GM23338 (cell line): Measurements from ENCODE around the gene COPS2. TPM values are rescaled to one million over a fixed set of nuclear protein-coding genes. Genes with fewer than 3 reads are reported as not detected.
"Not testable (repeated sequence)": the region's sequence is repeated elsewhere in the genome, so short reads cannot be mapped to it uniquely, and the experiment has no call there.

Experiments used
- ATAC-seq: fragments of 200-7000 bp; cut with Tn5 transposase; 3 replicates; pipeline ENCODE4 v1.9.1; 2020
- DNase-seq: peaks from one replicate; pipeline ENCODE4 v3.0.0-alpha.2; 2015; ENCODE audit warnings: low spot score
- H2AFZ ChIP-seq: fragments of 200-600 bp; sonication (generic); 2 replicates; pipeline ENCODE4 v1.8.0; 2016; ENCODE audit warnings: antibody characterized with exemption, mild to moderate bottlenecking, moderate library complexity
- H3F3A ChIP-seq: fragments of 200-600 bp; sonication (generic); replicated peaks from 2 replicates; pipeline ENCODE4 v1.8.0; 2017; ENCODE audit warnings: antibody characterized with exemption, mixed run types, low read depth
- H3K27ac ChIP-seq: fragments of 200-600 bp; sonication (generic); 2 replicates; pipeline ENCODE4 v1.6.1; 2016; ENCODE audit warnings: low read depth
- H3K27me3 ChIP-seq: fragments of 200-600 bp; sonication (generic); 2 replicates; pipeline ENCODE4 v1.8.0; 2016; ENCODE audit warnings: mild to moderate bottlenecking, mixed run types, moderate library complexity; ENCODE audit not compliant: insufficient read depth
- H3K36me3 ChIP-seq: fragments of 200-600 bp; sonication (generic); 2 replicates; pipeline ENCODE4 v1.8.0; 2016; ENCODE audit warnings: mild to moderate bottlenecking; ENCODE audit not compliant: insufficient read depth
- H3K4me1 ChIP-seq: fragments of 200-600 bp; sonication (generic); 2 replicates; pipeline ENCODE4 v1.8.0; 2016; ENCODE audit warnings: mild to moderate bottlenecking, moderate library complexity; ENCODE audit not compliant: insufficient read depth
- H3K4me2 ChIP-seq: fragments of 200-600 bp; sonication (generic); 2 replicates; pipeline ENCODE4 v1.7.1; 2017; ENCODE audit warnings: mixed run types
- H3K4me3 ChIP-seq: fragments of 200-600 bp; sonication (generic); 2 replicates; pipeline ENCODE4 v1.6.1; 2016; ENCODE audit warnings: mixed run types
- H3K79me2 ChIP-seq: fragments of 200-600 bp; sonication (generic); replicated peaks from 2 replicates; pipeline ENCODE4 v1.8.0; 2017; ENCODE audit warnings: mild to moderate bottlenecking; ENCODE audit not compliant: insufficient read depth
- H3K9me2 ChIP-seq: fragments of 200-600 bp; sonication (generic); 2 replicates; pipeline ENCODE4 v1.8.0; 2017; ENCODE audit not compliant: insufficient read depth
- H4K20me1 ChIP-seq: fragments of 200-600 bp; sonication (generic); replicated peaks from 2 replicates; pipeline ENCODE4 v1.8.0; 2017; ENCODE audit warnings: mild to moderate bottlenecking; ENCODE audit not compliant: insufficient read depth
- H3K27ac Mint-ChIP-seq: 2 replicates; pipeline ENCODE4 v1.8.0; 2020; ENCODE audit warnings: inconsistent platforms, mild to moderate bottlenecking, moderate library complexity, mixed read lengths
- H3K27me3 Mint-ChIP-seq: 3 replicates; pipeline ENCODE4 v1.8.0; 2022; ENCODE audit warnings: low read depth, mild to moderate bottlenecking, moderate library complexity, mixed read lengths, inconsistent platforms; ENCODE audit not compliant: insufficient read depth, poor library complexity
- H3K36me3 Mint-ChIP-seq: 3 replicates; pipeline ENCODE4 v1.8.0; 2021; ENCODE audit warnings: low read depth, mild to moderate bottlenecking, inconsistent platforms, moderate library complexity, mixed read lengths
- H3K4me1 Mint-ChIP-seq: 3 replicates; pipeline ENCODE4 v1.8.0; 2020; ENCODE audit warnings: mild to moderate bottlenecking, inconsistent platforms, mixed read lengths
- H3K4me3 Mint-ChIP-seq: 3 replicates; pipeline ENCODE4 v1.8.0; 2021; ENCODE audit warnings: moderate library complexity, mild to moderate bottlenecking, inconsistent platforms, mixed read lengths
- H3K9me3 Mint-ChIP-seq: 3 replicates; pipeline ENCODE4 v1.8.0; 2020; ENCODE audit warnings: moderate library complexity, mild to moderate bottlenecking, inconsistent platforms, mixed read lengths
- CREB1 ChIP-seq: fragments of 250-450 bp; sonication (Bioruptor Pico); IDR thresholded peaks from 2 replicates; pipeline ENCODE4 v1.5.0; 2020; ENCODE audit warnings: low read depth, mild to moderate bottlenecking, moderate library complexity
- ETS1 ChIP-seq: IDR thresholded peaks from 2 replicates; pipeline ENCODE4 v1.6.1; 2016; ENCODE audit warnings: antibody characterized with exemption
- JUNB ChIP-seq: IDR thresholded peaks from one replicate; pipeline ENCODE4 v1.6.1; 2016; ENCODE audit warnings: antibody characterized with exemption; ENCODE audit not compliant: unreplicated experiment
- NANOG ChIP-seq: IDR thresholded peaks from 2 replicates; pipeline ENCODE4 v1.6.1; 2016; ENCODE audit warnings: antibody characterized with exemption, borderline replicate concordance
- POLR2AphosphoS5 ChIP-seq: IDR thresholded peaks from 2 replicates; pipeline ENCODE4 v1.6.1; 2016; ENCODE audit warnings: antibody characterized with exemption, low read depth
- REST ChIP-seq: IDR thresholded peaks from one replicate; pipeline ENCODE4 v1.6.1; 2018; ENCODE audit warnings: antibody characterized with exemption; ENCODE audit not compliant: unreplicated experiment
- ZNF331 ChIP-seq: fragments of 250-450 bp; sonication (Bioruptor Pico); IDR thresholded peaks from 2 replicates; pipeline ENCODE4 v1.5.0; 2020; ENCODE audit warnings: low read depth, mild to moderate bottlenecking, moderate library complexity
- polyA plus RNA-seq: library from polyadenylated mRNA; unstranded; fragments of >200 nt; fragmentation: Nextera tagmentation; extraction: Ambion mirVana; gene quantifications from 2 replicates; pipeline ENCODE4 v1.2.1, GENCODE V29; 2016
- total RNA-seq: library from RNA; depleted of rRNA; stranded (reverse); fragments of >200 nt; shearing (Covaris generic); gene quantifications from 2 replicates; pipeline ENCODE4 v1.2.3, GENCODE V29; 2014

Gene COPS2
- total and polyA plus RNA-seq, 2 experiments from 2014 or later: 38.7 to 67.3 TPM

GRCh38 chr15:49178497-49178896, 23.1 kb upstream of the COPS2 start:
- no peak overlapping the region for H3K4me2 ChIP-seq
- H3K9me2 ChIP-seq: no peaks in the 10 kb centered on the region
- Mint-ChIP-seq H3K4me3 (no peak overlapping the region), H3K9me3 (peaks cover 14% of the 10 kb centered on the region; the same call in 2 of the 3 replicates), H3K4me1 (peaks cover 14% of the 10 kb centered on the region), H3K36me3 (peaks cover 21% of the 10 kb centered on the region), H3K27ac (no peak overlapping the region), H3K27me3 (no peaks in the 10 kb centered on the region)
- no peak for DNase-seq
- TF ChIP-seq JUNB: no peak
- TF ChIP-seq REST: no peak
- no peak for TF ChIP-seq ETS1
- TF ChIP-seq CREB1 (CRISPR knock-in tag): no peak
- TF ChIP-seq POLR2AphosphoS5: no peak
- no peak for TF ChIP-seq ZNF331 (CRISPR knock-in tag)
- TF ChIP-seq NANOG: no peak
- no peak overlapping the region for H3K27ac ChIP-seq
- ATAC-seq: no peak
- no peak overlapping the region for H3K4me3 ChIP-seq
- H2AFZ ChIP-seq: no peak overlapping the region
- H3K4me1 ChIP-seq: peaks cover 18% of the 10 kb centered on the region
- H3K36me3 ChIP-seq: no peaks in the 10 kb centered on the region
- no peaks in the 10 kb centered on the region for H4K20me1 ChIP-seq
- H3K27me3 ChIP-seq: no peaks in the 10 kb centered on the region
- H3K79me2 ChIP-seq: peaks cover 5% of the 10 kb centered on the region; the same call in 1 of the 2 replicates
- H3F3A ChIP-seq: no peaks in the 10 kb centered on the region

- H3K9me2 ChIP-seq, H3K4me2 ChIP-seq, H2AFZ ChIP-seq, H3K27me3 Mint-ChIP-seq, H4K20me1 ChIP-seq, ATAC-seq, H3K27ac ChIP-seq, H3F3A ChIP-seq, H3K36me3 ChIP-seq, H3K27me3 ChIP-seq, H3K27ac Mint-ChIP-seq, H3K4me3 Mint-ChIP-seq, DNase-seq, H3K4me3 ChIP-seq: not testable (repeated sequence)
- H3K36me3 Mint-ChIP-seq: peaks cover 21% of the 10 kb centered on the region
- H3K79me2 ChIP-seq: peaks cover 19% of the 10 kb centered on the region; the same call in 1 of the 2 replicates
- H3K9me3 Mint-ChIP-seq: peaks cover 14% of the 10 kb centered on the region; the same call in 2 of the 3 replicates
- H3K4me1 ChIP-seq: peaks cover 14% of the 10 kb centered on the region
- peaks cover 13% of the 10 kb centered on the region for H3K4me1 Mint-ChIP-seq
These were observed 20.4 kb upstream of the COPS2 start for GRCh38 chr15:49175582-49176397.
